GM10266 (cell line): ENCODE measurements around the gene RIMS4.

ENCODE experiments used
- DNase-seq: peaks from one replicate; pipeline ENCODE4 v3.0.0; 2012; ENCODE audit errors: extremely low spot score
- CTCF ChIP-seq: IDR thresholded peaks from 2 replicates; pipeline ENCODE4 v1.5.1; 2012; ENCODE audit warnings: mild to moderate bottlenecking, low read depth; ENCODE audit not compliant: control insufficient read depth, insufficient read depth; ENCODE audit errors: missing control alignments

The RIMS4 gene

GRCh38 chr20:44838521-44838920 is 28.2 kb upstream of the RIMS4 start:
- DNase-seq: no peak
- TF ChIP-seq CTCF: no peak

GRCh38 chr20:44837946-44838345 is 27.6 kb upstream of the RIMS4 start:
- no peak for DNase-seq
- no peak for TF ChIP-seq CTCF

GRCh38 chr20:44836601-44837120 is 26.3 kb upstream of the RIMS4 start:
- no peak for TF ChIP-seq CTCF

GRCh38 chr20:44835661-44836221 is 25.4 kb upstream of the RIMS4 start:
- no peak for TF ChIP-seq CTCF

More at GRCh38 chr20:44836601-44837120, 26.3 kb upstream of the RIMS4 start:
- DNase-seq: no peak

GRCh38 chr20:44835116-44835515 is 24.8 kb upstream of the RIMS4 start:
- no peak for DNase-seq
- TF ChIP-seq CTCF: no peak

More at GRCh38 chr20:44835661-44836221, 25.4 kb upstream of the RIMS4 start:
- no peak for DNase-seq

GRCh38 chr20:44834693-44835092 is 24.3 kb upstream of the RIMS4 start:
- no peak for TF ChIP-seq CTCF
- no peak for DNase-seq

- DNase-seq: no peak
- TF ChIP-seq CTCF: no peak
Observed at GRCh38 chr20:44833437-44833836, 23.1 kb upstream of the RIMS4 start.
